GM23338 (cell line): Measurements from ENCODE around the gene ECE1.

ENCODE experiments used
- CREB1 ChIP-seq: fragments of 250-450 bp; sonication (Bioruptor Pico); IDR thresholded peaks from 2 replicates; pipeline ENCODE4 v1.5.0; 2020; ENCODE audit warnings: low read depth, mild to moderate bottlenecking, moderate library complexity
- EZH2 ChIP-seq: fragments of 200-600 bp; sonication (generic); IDR thresholded peaks from one replicate; pipeline ENCODE4 v1.8.0; 2017; ENCODE audit warnings: antibody characterized with exemption, mild to moderate bottlenecking, low read depth; ENCODE audit not compliant: unreplicated experiment
- EZH2phosphoT487 ChIP-seq: fragments of 200-600 bp; sonication (generic); IDR thresholded peaks from one replicate; pipeline ENCODE4 v1.8.1; 2018; ENCODE audit warnings: antibody characterized with exemption; ENCODE audit not compliant: unreplicated experiment
- JUNB ChIP-seq: IDR thresholded peaks from one replicate; pipeline ENCODE4 v1.6.1; 2016; ENCODE audit warnings: antibody characterized with exemption; ENCODE audit not compliant: unreplicated experiment
- NANOG ChIP-seq: IDR thresholded peaks from 2 replicates; pipeline ENCODE4 v1.6.1; 2016; ENCODE audit warnings: antibody characterized with exemption, borderline replicate concordance
- POLR2AphosphoS5 ChIP-seq: IDR thresholded peaks from 2 replicates; pipeline ENCODE4 v1.6.1; 2016; ENCODE audit warnings: antibody characterized with exemption, low read depth
- STAT1 ChIP-seq: IDR thresholded peaks from one replicate; pipeline ENCODE4 v1.6.1; 2016; ENCODE audit warnings: antibody characterized with exemption; ENCODE audit not compliant: unreplicated experiment
- ZNF331 ChIP-seq: fragments of 250-450 bp; sonication (Bioruptor Pico); IDR thresholded peaks from 2 replicates; pipeline ENCODE4 v1.5.0; 2020; ENCODE audit warnings: low read depth, mild to moderate bottlenecking, moderate library complexity
- TF ChIP-seq, protein P1 (sequence below), 2 experiments: fragments of 200-600 bp in 1 of 2; sonication (generic) in 1 of 2; conservative IDR thresholded peaks; 2 replicates each; pipeline versions ENCODE4 v1.5.1 to v1.6.1; 2016 to 2017; ENCODE audit warnings: antibody characterized with exemption in 2 of 2, low read depth in 2 of 2, mild to moderate bottlenecking in 2 of 2, moderate library complexity in 1 of 2
- TF ChIP-seq, protein P2 (sequence below): IDR thresholded peaks from 2 replicates; pipeline ENCODE4 v1.6.1; 2016; ENCODE audit warnings: antibody characterized with exemption

DNA sequence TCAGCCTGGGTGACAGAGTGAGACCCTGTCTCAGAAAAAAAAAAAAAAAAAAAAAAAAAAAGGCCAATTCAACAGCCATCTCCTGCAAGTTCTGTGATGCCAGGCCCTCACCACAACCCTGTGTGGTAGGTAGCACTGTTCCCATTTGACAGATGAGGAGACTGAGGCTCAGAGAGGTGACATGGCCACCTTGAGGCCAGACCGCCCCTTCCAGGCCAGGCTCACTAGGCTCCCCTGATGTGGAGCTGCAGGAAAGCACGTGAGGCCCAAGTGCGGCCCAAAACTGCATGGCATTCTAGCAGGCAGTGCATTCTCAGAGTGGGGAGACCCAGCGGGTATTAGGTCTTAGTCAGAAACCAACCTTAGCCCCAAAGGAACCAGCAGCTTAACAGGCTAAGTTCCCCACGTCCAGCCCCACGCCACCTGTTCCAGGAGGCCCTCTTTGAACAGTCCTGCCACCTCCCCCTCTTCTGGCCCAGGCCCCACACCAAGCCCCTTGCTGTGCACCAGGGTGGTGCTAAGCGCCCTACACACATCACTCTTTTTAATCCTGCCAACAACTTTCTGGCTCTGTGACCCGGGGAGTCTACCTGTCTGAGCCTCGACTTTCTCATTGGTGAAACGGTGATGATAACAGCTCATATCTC is 11.7 kb upstream of the ECE1 start:
- TF ChIP-seq EZH2phosphoT487: no peak
- TF ChIP-seq, protein P1, sequence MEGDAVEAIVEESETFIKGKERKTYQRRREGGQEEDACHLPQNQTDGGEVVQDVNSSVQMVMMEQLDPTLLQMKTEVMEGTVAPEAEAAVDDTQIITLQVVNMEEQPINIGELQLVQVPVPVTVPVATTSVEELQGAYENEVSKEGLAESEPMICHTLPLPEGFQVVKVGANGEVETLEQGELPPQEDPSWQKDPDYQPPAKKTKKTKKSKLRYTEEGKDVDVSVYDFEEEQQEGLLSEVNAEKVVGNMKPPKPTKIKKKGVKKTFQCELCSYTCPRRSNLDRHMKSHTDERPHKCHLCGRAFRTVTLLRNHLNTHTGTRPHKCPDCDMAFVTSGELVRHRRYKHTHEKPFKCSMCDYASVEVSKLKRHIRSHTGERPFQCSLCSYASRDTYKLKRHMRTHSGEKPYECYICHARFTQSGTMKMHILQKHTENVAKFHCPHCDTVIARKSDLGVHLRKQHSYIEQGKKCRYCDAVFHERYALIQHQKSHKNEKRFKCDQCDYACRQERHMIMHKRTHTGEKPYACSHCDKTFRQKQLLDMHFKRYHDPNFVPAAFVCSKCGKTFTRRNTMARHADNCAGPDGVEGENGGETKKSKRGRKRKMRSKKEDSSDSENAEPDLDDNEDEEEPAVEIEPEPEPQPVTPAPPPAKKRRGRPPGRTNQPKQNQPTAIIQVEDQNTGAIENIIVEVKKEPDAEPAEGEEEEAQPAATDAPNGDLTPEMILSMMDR (conservative IDR thresholded peaks at IDR 0.05; ENCODE audit: low read depth in 2 of 2): no peak
- no peak for TF ChIP-seq EZH2
- TF ChIP-seq STAT1: no peak
- TF ChIP-seq POLR2AphosphoS5: no peak
- no peak for TF ChIP-seq NANOG
- TF ChIP-seq, protein P2, sequence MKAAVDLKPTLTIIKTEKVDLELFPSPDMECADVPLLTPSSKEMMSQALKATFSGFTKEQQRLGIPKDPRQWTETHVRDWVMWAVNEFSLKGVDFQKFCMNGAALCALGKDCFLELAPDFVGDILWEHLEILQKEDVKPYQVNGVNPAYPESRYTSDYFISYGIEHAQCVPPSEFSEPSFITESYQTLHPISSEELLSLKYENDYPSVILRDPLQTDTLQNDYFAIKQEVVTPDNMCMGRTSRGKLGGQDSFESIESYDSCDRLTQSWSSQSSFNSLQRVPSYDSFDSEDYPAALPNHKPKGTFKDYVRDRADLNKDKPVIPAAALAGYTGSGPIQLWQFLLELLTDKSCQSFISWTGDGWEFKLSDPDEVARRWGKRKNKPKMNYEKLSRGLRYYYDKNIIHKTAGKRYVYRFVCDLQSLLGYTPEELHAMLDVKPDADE: no peak
- no peak for TF ChIP-seq CREB1 (CRISPR knock-in tag)
- no peak for TF ChIP-seq ZNF331 (CRISPR knock-in tag)
- no peak for TF ChIP-seq JUNB
